ENCODE data around the gene PLXNA4. TPM values are rescaled to one million over a fixed set of nuclear protein-coding genes. Genes with fewer than 3 reads are reported as not detected.

PLXNA4 gene
- total and polyA plus RNA-seq, 4 donors, result 0.63 to 4.6 (median 2.1) TPM

GRCh38 chr7:132503415-132503814, 72.9 kb downstream of the PLXNA4 start:
- Histone ChIP-seq H3K27me3 (ENCODE audit: control insufficient read depth in 3 of 3, insufficient read depth in 3 of 3, low read length in 2 of 3) (no peaks in the 10 kb centered on the region), H3K9ac (ENCODE audit: insufficient read depth in 1 of 2, low read length in 2 of 2) (no peak overlapping the region), H3K4me1 (ENCODE audit: control insufficient read depth in 5 of 5, insufficient read depth in 5 of 5, low read length in 5 of 5) (peaks cover 0 to 9% (median 0%) of the 10 kb centered on the region in 5 donors), H3K4me3 (no peak overlapping the region), H3K9me3 (ENCODE audit: control insufficient read depth in 4 of 4, insufficient read depth in 3 of 4, low read length in 3 of 4) (no peaks in the 10 kb centered on the region), H3K36me3 (ENCODE audit: control insufficient read depth in 4 of 4, insufficient read depth in 4 of 4, low read length in 4 of 4) (no peaks in the 10 kb centered on the region), H3K27ac (ENCODE audit: low read depth in 1 of 2, low read length in 1 of 2) (no peak overlapping the region)
- no peak for ATAC-seq (ENCODE audit: insufficient read depth, low FRiP score)
- no peak for TF ChIP-seq CTCF (IDR thresholded peaks at IDR 0.05; ENCODE audit: control extremely low read depth, extremely low read depth)
- no peak for DNase-seq

DNA sequence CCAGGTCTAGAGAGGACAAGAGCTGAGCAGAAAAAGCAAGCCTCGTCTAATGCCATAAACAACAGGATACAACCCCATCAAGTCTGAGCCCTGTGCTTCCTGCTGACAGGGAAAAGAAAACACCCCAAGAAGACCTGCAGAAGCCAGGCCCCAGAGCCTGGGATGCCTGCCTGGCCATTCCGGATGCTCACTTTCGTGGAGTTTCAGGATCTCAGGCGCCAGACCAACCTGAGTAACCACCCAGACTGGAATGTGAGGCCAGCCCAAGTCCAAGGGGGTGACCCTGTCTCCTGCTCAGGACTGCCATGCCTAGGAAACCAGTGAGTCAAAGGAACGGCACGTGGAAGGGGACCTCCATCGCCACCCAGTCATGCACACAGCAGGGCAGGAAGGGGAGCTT, 74.3 kb downstream of the PLXNA4 start:
- Histone ChIP-seq H3K27me3 (ENCODE audit: control insufficient read depth in 3 of 3, insufficient read depth in 3 of 3, low read length in 2 of 3) (no peaks in the 10 kb centered on the region), H3K27ac (ENCODE audit: low read depth in 1 of 2, low read length in 1 of 2) (no peak overlapping the region), H3K9me3 (ENCODE audit: control insufficient read depth in 4 of 4, insufficient read depth in 3 of 4, low read length in 3 of 4) (no peaks in the 10 kb centered on the region), H3K36me3 (ENCODE audit: control insufficient read depth in 4 of 4, insufficient read depth in 4 of 4, low read length in 4 of 4) (no peaks in the 10 kb centered on the region), H3K4me1 (ENCODE audit: control insufficient read depth in 5 of 5, insufficient read depth in 5 of 5, low read length in 5 of 5) (peaks cover 0 to 9% (median 3%) of the 10 kb centered on the region in 5 donors), H3K4me3 (no peak overlapping the region), H3K9ac (ENCODE audit: insufficient read depth in 1 of 2, low read length in 2 of 2) (no peak overlapping the region)
- DNase-seq, result no peak
- no peak for TF ChIP-seq CTCF (IDR thresholded peaks at IDR 0.05; ENCODE audit: control extremely low read depth, extremely low read depth)
- 80% methylated on average over 7 of the region's 7 CpGs for WGBS, 2 donors
- no peak for ATAC-seq (ENCODE audit: insufficient read depth, low FRiP score)

- ATAC-seq (ENCODE audit: insufficient read depth, low FRiP score), result peak; percentile 53
These were observed 75.4 kb downstream of the PLXNA4 start for GRCh38 chr7:132500727-132501440.

More at GRCh38 chr7:132500727-132501440, 75.4 kb downstream of the PLXNA4 start:
- Histone ChIP-seq H3K9me3 (ENCODE audit: control insufficient read depth in 4 of 4, insufficient read depth in 3 of 4, low read length in 3 of 4) (no peaks in the 10 kb centered on the region), H3K27ac (ENCODE audit: low read depth in 1 of 2, low read length in 1 of 2) (no peak overlapping the region), H3K9ac (ENCODE audit: insufficient read depth in 1 of 2, low read length in 2 of 2) (no peak overlapping the region), H3K4me1 (ENCODE audit: control insufficient read depth in 5 of 5, insufficient read depth in 5 of 5, low read length in 5 of 5) (peaks cover 0 to 9% (median 3%) of the 10 kb centered on the region in 5 donors), H3K27me3 (ENCODE audit: control insufficient read depth in 3 of 3, insufficient read depth in 3 of 3, low read length in 2 of 3) (no peaks in the 10 kb centered on the region), H3K4me3 (no peak overlapping the region), H3K36me3 (ENCODE audit: control insufficient read depth in 4 of 4, insufficient read depth in 4 of 4, low read length in 4 of 4) (no peaks in the 10 kb centered on the region)
- DNase-seq, result peak; percentile 57 to 68 (median 62)
- 68 to 81% methylated on average over 10 of the region's 10 CpGs for WGBS, 2 donors
- no peak for TF ChIP-seq CTCF (IDR thresholded peaks at IDR 0.05; ENCODE audit: control extremely low read depth, extremely low read depth)
